GM12892 (cell line): ENCODE measurements around the gene EFHD2.

Experiments used
- DNase-seq: peaks from one replicate; pipeline ENCODE4 v3.0.0; 2011; ENCODE audit not compliant: insufficient read length
- FAIRE-seq: peaks from 2 replicates; lab custom pipeline; 2011; peaks lifted over from hg19 to GRCh38; lab: Jason Lieb, UNC
- POLR2A ChIP-seq: IDR thresholded peaks from 2 replicates; pipeline ENCODE4 v1.6.1; 2011; ENCODE audit warnings: low read depth, low read length, control low read depth
- POLR2AphosphoS5 ChIP-seq: IDR thresholded peaks from 2 replicates; pipeline ENCODE4 v1.6.1; 2011; ENCODE audit warnings: low read depth, low read length, control low read depth
- TAF1 ChIP-seq: IDR thresholded peaks from 2 replicates; pipeline ENCODE4 v1.6.1; 2011; ENCODE audit warnings: low read depth, mild to moderate bottlenecking, control low read depth, low read length, borderline replicate concordance

EFHD2 gene

DNA sequence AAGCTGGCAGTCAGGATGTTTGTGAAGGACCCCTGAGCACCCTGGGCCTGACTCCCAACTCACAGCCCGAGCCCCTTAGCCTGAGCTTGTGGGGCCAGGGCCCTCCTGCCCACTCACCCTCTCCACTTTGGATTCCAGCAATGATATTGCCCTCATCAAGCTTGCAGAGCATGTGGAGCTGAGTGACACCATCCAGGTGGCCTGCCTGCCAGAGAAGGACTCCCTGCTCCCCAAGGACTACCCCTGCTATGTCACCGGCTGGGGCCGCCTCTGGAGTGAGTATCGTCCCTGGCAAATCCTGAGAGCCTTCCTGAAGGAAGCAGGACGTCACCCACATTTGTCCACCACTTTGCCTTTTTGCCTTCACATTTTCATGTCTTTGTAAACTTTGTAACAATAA, 33.6 kb downstream of the EFHD2 start:
- FAIRE-seq (no peak), DNase-seq (no peak)
- no peak for TF ChIP-seq TAF1
- no peak for TF ChIP-seq POLR2AphosphoS5
- no peak for TF ChIP-seq POLR2A

DNA sequence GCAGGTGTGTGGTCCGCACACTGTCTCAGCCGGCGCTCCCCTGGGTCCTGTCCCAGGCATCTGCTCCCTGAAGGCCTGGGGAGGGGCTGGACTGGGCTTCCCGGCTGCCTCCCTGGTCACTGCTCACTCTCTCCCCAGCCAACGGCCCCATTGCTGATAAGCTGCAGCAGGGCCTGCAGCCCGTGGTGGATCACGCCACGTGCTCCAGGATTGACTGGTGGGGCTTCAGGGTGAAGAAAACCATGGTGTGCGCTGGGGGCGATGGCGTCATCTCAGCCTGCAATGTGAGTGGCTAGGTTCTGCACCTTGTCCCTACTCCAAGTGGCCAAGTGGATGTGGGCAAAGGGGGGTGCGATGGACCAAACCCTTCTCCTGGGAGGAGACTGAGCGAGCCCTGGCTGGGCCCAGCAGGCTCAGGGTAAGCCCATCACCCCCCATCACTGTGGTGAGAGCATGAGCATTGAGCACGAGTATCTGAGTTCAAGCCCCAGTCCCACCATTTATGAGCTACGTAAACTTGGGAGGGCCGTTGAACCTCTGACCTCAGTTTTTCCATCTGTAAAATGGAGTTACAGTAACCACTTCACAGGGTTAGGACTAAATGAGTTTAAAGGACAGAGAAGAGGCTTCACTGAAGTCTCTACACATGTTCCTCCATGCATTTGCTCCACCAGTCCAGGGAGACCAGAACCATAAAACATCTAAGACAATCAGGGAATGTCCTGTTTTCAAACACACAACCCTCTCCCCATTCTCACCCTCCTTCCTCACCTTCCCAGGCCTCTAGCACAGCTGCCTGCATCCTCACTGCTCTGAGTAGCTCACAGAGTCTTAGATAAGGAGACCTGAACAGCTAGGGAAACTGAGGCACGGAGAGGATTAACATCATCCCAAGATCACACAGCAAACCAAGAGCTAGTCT, 35.0 kb downstream of the EFHD2 start:
- DNase-seq (no peak), FAIRE-seq (no peak)
- TF ChIP-seq POLR2A = no peak
- no peak for TF ChIP-seq TAF1
- no peak for TF ChIP-seq POLR2AphosphoS5

DNA sequence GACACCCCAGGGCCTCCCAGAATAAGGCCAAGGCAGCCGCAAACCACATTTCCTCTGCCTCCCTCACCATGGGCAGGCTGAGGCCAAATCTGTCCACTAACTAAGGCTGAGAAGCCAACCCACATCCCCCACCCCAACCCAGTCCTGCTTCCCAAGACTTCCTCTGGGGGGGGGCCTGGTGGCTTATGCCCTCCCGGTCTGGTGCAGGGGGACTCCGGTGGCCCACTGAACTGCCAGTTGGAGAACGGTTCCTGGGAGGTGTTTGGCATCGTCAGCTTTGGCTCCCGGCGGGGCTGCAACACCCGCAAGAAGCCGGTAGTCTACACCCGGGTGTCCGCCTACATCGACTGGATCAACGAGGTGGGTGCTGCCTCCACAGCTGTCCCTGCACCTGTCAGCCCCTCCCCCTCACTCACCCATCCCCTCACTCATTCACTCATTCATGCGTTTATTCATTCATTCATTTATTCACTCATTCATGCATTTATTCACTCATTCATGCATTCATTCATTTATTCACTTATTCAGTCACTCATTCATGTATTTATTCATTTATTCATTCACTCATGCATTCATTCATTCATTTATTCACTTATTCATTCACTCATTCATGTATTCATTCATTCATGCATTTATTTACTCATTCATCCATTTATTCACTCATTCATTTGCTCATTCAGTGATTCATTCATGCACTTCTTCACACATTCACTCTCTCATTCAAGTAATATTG, 35.9 kb downstream of the EFHD2 start:
- FAIRE-seq = no peak
- DNase-seq = no peak
- TF ChIP-seq TAF1 (no peak), POLR2AphosphoS5 (no peak), POLR2A (no peak)

DNA sequence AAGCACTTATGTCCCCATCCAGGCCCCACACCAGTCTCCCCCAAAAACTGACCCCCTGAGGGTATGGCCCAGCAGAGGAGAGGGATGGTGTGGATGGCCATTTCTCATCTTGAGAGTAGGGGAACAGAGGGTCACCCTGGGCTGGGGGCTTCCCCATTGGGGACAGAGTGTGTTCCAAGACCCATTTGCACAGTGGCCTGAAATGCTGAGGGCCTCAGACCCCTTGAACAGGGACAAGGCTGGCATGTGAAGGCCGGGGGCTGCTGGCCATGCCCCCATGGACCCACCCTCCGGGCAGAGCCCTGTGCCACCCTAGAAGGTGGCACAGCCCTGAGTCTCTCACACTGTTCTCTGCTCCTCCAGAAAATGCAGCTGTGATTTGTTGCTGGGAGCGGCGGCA, 36.5 kb downstream of the EFHD2 start:
- TF ChIP-seq POLR2AphosphoS5 (no peak), POLR2A (no peak), TAF1 (no peak)
- DNase-seq = no peak

DNA sequence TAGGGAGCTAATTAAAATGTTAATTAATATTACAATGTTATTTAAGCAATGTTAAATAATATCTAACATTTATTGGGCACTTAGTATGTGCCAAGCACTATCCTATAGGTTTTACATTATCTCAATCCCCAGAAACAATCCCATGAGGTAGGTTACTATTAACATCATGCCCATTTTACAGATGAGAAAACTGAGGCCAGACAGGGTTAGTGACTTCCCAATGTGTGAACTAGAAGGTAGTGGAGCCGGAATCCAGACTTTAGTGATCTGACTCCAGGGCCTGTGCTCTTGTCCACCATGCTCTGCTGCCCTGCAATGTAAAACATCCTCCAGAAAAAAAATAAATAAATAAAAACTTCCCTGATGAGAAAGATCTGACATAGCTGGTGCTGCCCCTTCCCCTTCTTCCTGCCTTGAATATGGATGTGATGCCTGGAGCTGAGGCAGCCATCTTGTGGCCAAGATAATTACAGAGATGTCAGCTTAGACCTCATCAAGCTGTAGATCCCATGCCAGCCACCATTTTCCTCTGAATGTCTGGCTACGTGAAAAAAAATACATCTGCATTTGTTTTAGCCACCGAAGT, 39.3 kb downstream of the EFHD2 start:
- TF ChIP-seq POLR2A (no peak), TAF1 (no peak), POLR2AphosphoS5 (no peak)
- FAIRE-seq (no peak), DNase-seq (no peak)

More for the DNA sequence above, 36.5 kb downstream of the EFHD2 start:
- no peak for FAIRE-seq

DNA sequence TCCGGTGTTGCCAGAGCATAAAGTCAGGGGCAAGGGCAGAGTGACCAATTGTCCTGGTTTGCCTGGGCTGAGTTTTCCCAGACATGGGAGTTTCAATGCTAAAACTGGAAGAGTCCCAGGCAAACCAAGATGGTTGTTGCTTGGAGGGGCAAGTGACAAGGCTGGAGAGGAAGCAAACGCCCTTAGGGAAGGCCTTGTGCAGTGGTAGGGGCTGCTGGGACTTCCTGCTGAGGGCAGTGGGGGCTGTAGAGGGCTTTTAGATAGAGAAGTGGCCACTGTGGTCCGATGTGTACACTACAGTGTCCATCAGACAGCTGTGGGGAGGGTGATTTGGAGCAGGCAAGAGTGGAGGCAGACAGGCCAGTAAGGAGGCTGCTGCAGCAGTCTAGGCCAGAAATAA, 39.9 kb downstream of the EFHD2 start:
- no peak for FAIRE-seq
- TF ChIP-seq POLR2A (no peak), TAF1 (no peak), POLR2AphosphoS5 (no peak)

DNA sequence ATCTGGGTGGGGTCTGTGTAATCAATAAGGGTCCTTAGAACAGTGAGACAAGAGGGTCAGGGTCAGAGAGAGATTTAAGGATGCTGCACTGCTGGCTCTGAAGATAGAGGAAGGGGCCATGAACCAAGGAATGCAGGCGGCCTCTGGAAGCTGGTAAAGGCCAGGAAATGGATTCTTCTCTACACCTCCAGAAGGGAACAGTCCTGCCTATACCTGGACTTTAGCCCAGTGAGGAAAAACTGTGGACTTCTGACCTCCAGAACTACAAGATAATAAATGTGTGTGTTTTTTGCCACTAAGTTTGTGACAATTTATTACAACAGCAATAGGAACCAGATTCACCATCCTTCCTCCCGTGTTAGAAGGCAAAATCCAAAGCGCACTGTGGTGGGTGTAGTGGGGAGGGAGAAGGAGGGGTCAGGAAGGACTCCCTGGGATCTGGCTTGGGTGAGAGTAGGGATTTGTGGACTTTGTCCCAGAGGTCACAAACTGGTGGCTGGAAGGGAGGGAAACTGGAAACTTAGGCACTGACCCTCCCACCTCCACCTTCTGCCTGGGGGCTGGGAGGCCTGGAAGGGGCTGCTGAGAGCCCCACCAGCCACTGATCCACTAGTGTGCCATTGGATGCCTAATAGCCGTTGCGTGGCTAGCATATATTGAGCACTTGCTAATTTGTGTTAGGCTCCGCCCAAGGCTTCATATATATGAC, 41.5 kb downstream of the EFHD2 start:
- TF ChIP-seq POLR2A (no peak), POLR2AphosphoS5 (no peak), TAF1 (no peak)
- FAIRE-seq = no peak
- no peak for DNase-seq

More for the DNA sequence above, 39.9 kb downstream of the EFHD2 start:
- DNase-seq = no peak

DNA sequence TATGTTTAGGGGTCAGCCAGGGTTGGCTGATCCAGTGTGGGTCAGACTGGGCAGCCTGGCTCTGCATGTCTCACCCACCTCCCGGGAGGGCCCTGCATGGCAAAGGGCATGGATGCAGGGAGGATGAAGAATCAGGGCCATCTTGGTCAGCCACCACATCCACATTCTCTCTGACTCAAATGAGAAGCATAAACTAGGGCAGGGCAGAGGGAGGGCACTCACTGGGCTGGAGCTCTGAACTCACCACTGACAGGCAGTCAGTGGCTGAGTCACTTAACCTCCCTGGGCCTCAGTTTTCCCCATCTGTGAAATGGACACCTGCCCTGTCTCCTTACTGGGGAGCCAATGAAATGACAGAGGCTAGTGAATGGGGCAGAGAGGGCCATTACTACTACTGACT, 42.5 kb downstream of the EFHD2 start:
- DNase-seq (no peak), FAIRE-seq (no peak)
- TF ChIP-seq TAF1 = no peak

DNA sequence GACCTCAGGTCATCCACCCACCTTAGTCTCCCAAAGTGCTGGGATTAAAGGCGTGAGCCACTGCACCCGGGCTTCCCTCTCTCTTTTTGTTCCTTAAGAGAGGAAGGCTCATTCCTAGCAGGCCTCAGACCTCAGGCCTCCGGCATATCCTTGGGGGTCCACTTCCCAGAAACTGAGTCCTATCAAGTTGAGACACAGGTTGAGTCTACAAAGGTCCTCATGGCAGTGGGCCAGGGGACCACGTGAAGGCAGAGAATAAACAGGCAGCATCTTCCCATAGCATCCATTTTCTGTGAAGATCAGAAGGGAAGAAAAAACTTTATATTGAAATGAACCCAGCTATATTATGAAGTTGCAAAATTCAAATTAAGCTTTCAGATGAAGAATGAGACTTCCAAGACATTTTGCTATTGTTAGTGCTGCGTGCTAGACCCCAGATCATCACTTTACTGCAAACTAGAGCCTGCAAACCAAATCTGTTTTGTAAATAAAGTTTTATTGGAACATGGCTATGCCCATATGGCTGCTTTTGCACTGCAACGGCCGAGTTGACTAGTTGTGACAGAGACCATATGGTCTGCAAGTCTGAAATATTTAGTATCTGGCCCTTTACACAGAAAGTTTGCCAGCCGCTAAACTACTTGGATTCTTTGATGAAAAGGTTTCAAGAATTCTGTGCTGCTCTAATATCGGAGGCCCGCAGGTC, 43.3 kb downstream of the EFHD2 start:
- TF ChIP-seq POLR2A (no peak), TAF1 (no peak), POLR2AphosphoS5 (no peak)
- DNase-seq = no peak
- FAIRE-seq = no peak

DNA sequence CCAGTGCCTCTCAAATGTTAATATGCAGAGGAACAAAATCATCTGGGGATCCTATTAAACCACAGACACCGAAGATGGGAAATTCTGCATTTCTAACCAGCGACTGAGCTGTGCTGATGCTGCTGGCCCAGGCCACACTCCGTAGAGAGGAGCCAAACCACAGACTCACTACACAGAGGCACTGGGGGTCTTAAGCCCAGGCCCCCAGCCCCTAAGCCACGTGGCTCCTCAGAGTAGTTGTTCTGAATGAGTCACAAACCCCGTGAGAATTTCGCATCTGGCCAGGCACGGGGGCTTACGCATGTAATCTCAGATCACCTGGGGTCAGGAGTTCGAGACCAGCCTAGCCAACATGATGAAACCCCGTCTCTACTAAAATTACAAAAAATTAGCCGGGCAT, 44.0 kb downstream of the EFHD2 start:
- FAIRE-seq = no peak
- TF ChIP-seq POLR2AphosphoS5 (no peak), TAF1 (no peak), POLR2A (no peak)
- no peak for DNase-seq

DNA sequence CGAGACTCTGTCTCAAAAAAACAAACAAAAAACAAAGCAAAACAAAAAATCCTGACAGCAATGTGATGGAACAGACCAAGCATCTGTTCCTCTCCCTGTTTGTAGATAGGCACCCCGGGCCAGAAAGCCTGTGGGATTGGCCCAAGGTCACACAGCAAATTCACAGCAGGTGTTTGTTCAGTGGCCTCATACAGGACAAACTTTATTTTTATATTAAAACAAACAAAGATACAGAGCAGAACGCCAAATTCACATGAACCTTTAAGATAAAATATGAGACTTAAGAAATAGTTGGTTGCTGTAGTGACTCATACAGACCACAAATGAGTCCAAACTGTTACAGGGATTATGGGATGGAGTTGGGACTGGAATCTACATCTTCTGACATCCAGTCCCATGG, 44.6 kb downstream of the EFHD2 start:
- DNase-seq (no peak), FAIRE-seq (no peak)
- no peak for TF ChIP-seq TAF1
- TF ChIP-seq POLR2AphosphoS5 = no peak
- no peak for TF ChIP-seq POLR2A
